IMR-90 (cell line): Measurements from ENCODE around the gene SPINT4. TPM values are rescaled to one million over a fixed set of nuclear protein-coding genes. Genes with fewer than 3 reads are reported as not detected.
"Not testable (repeated sequence)": the region's sequence is repeated elsewhere in the genome, so short reads cannot be mapped to it uniquely, and the experiment has no call there.

Experiments used
- ATAC-seq: fragments of 200-7000 bp; cut with Tn5 transposase; 2 replicates; pipeline ENCODE4 v1.9.1; 2020; ENCODE audit warnings: low read depth, mild to moderate bottlenecking, moderate library complexity
- BruUV-seq: library from RNA; stranded (reverse); fragments of 400-500 nt; replicated peaks from 2 replicates; lab custom pipeline; 2021; lab: Mats Ljungman, UMichigan
- CTCF ChIA-PET: fragments of 300-600 bp; formaldehyde crosslinking; extraction: SDS; loops from one replicate; lab custom pipeline; 2021; ENCODE audit warnings: antibody characterized with exemption; lab: Yijun Ruan, JAX
- POLR2A ChIA-PET: fragments of 300-600 bp; sonication (Branson Sonifier 250); formaldehyde crosslinking; loops from one replicate; lab custom pipeline; 2022; ENCODE audit warnings: antibody characterized with exemption; ENCODE audit not compliant: unreplicated experiment; lab: Charles Lee
- DNase-seq: peaks from one replicate; pipeline ENCODE4 v3.0.0; 2013
- H2AFZ ChIP-seq: replicated peaks from 2 replicates; pipeline ENCODE3; 2013; ENCODE audit warnings: low read length, mild to moderate bottlenecking; ENCODE audit not compliant: poor library complexity
- H2AK5ac ChIP-seq: 2 replicates; pipeline ENCODE4 v1.6.1; 2013; ENCODE audit warnings: low read depth, low read length, inconsistent platforms
- H2AK9ac ChIP-seq: replicated peaks from 2 replicates; pipeline ENCODE3; 2013; ENCODE audit warnings: mild to moderate bottlenecking, low read depth, low read length, moderate library complexity; ENCODE audit not compliant: poor library complexity
- H2BK120ac ChIP-seq: 2 replicates; pipeline ENCODE4 v1.6.1; 2013; ENCODE audit warnings: low read depth, low read length, inconsistent platforms
- H2BK15ac ChIP-seq: 3 replicates; pipeline ENCODE4 v1.6.1; 2013; ENCODE audit warnings: low read depth, low read length, inconsistent platforms
- H2BK20ac ChIP-seq: 2 replicates; pipeline ENCODE4 v1.6.1; 2013; ENCODE audit warnings: low read depth, mild to moderate bottlenecking, inconsistent platforms, low read length, moderate library complexity
- H2BK5ac ChIP-seq: 2 replicates; pipeline ENCODE4 v1.6.1; 2013; ENCODE audit warnings: mild to moderate bottlenecking, low read depth, low read length, inconsistent platforms; ENCODE audit not compliant: poor library complexity, severe bottlenecking
- H3K14ac ChIP-seq: replicated peaks from 2 replicates; pipeline ENCODE4 v1.6.1; 2013; ENCODE audit warnings: low read depth, low read length, inconsistent platforms
- H3K18ac ChIP-seq: 2 replicates; pipeline ENCODE4 v1.6.1; 2013; ENCODE audit warnings: low read depth, low read length, control low read depth
- H3K23ac ChIP-seq: 2 replicates; pipeline ENCODE4 v1.6.1; 2013; ENCODE audit warnings: low read depth, low read length, inconsistent platforms
- H3K27ac ChIP-seq: 2 replicates; pipeline ENCODE4 v1.5.1; 2013; ENCODE audit warnings: mild to moderate bottlenecking, control low read depth, low read length; ENCODE audit not compliant: insufficient read depth
- H3K27me3 ChIP-seq: 2 replicates; pipeline ENCODE4 v1.6.1; 2013; ENCODE audit warnings: low read length; ENCODE audit not compliant: control insufficient read depth, insufficient read depth
- H3K36me3 ChIP-seq: 2 replicates; pipeline ENCODE4 v1.6.1; 2013; ENCODE audit warnings: low read length, mixed read lengths; ENCODE audit not compliant: control insufficient read depth, insufficient read depth
- H3K4ac ChIP-seq: 2 replicates; pipeline ENCODE4 v1.6.1; 2013; ENCODE audit warnings: low read depth, low read length, inconsistent platforms
- H3K4me1 ChIP-seq: 2 replicates; pipeline ENCODE4 v1.6.1; 2013; ENCODE audit warnings: low read length, mixed read lengths; ENCODE audit not compliant: control insufficient read depth, insufficient read depth
- H3K4me2 ChIP-seq: 2 replicates; pipeline ENCODE4 v1.6.1; 2013; ENCODE audit warnings: low read depth, mild to moderate bottlenecking, control low read depth, low read length, moderate library complexity
- H3K4me3 ChIP-seq: 2 replicates; pipeline ENCODE4 v1.5.1; 2013; ENCODE audit warnings: low read depth, mild to moderate bottlenecking, control low read depth, low read length, moderate library complexity; ENCODE audit not compliant: insufficient read depth
- H3K56ac ChIP-seq: 2 replicates; pipeline ENCODE4 v1.6.1; 2013; ENCODE audit warnings: low read length, inconsistent platforms; ENCODE audit not compliant: insufficient read depth; ENCODE audit errors: extremely low read depth
- H3K79me1 ChIP-seq, 2 experiments: 2 replicates each; pipeline ENCODE4 v1.6.1; 2013; ENCODE audit warnings: low read length in 2 of 2, inconsistent platforms in 1 of 2, low read depth in 1 of 2
- H3K9ac ChIP-seq: 2 replicates; pipeline ENCODE4 v1.6.1; 2013; ENCODE audit warnings: low read depth, low read length, control low read depth
- H3K9me1 ChIP-seq: 2 replicates; pipeline ENCODE4 v1.6.1; 2013; ENCODE audit warnings: low read length, inconsistent platforms; ENCODE audit not compliant: insufficient read depth
- H3K9me3 ChIP-seq: 2 replicates; pipeline ENCODE4 v1.6.1; 2013; ENCODE audit warnings: low read length; ENCODE audit not compliant: control insufficient read depth, insufficient read depth
- H4K20me1 ChIP-seq: 2 replicates; pipeline ENCODE4 v1.6.1; 2013; ENCODE audit warnings: low read length, inconsistent platforms; ENCODE audit not compliant: insufficient read depth
- H4K5ac ChIP-seq: 2 replicates; pipeline ENCODE4 v1.6.1; 2013; ENCODE audit warnings: mild to moderate bottlenecking, low read depth, low read length, control low read depth
- H4K8ac ChIP-seq, 2 experiments: 2 replicates each; pipeline ENCODE4 v1.6.1; 2013; ENCODE audit warnings: low read depth in 2 of 2, low read length in 2 of 2, control low read depth in 1 of 2, inconsistent platforms in 1 of 2
- H4K91ac ChIP-seq: 2 replicates; pipeline ENCODE4 v1.6.1; 2013; ENCODE audit warnings: low read depth, low read length, inconsistent platforms; ENCODE audit not compliant: insufficient read depth
- WGBS, 2 experiments: methylation state at CpG; one replicate each; pipeline versions ENCODE4 v1.1.5 to v1.1.7; 2013; ENCODE audit warnings: missing lambda C conversion rate in 2 of 2; ENCODE audit not compliant: insufficient read length in 1 of 2; ENCODE audit errors: extremely low coverage in 2 of 2; 5-methylcytosine and 5-hydroxymethylcytosine counted together
- dilution Hi-C: fragments of 300-500 bp; cut with HindIII; formaldehyde crosslinking; loops from one replicate; pipeline ENCODE4 v1.14.3; 2018; ENCODE audit warnings: low sequenced_read_pairs; ENCODE audit not compliant: unreplicated experiment
- in situ Hi-C: fragments of 300-500 bp; cut with MboI; formaldehyde crosslinking; loops from 3 replicates; pipeline ENCODE4 v1.14.3; 2019; ENCODE audit warnings: low sequenced_read_pairs, inconsistent platforms, mixed read lengths
- intact Hi-C: fragments of 100-400 bp; cut with micrococcal nuclease; formaldehyde crosslinking; loops from 2 replicates; pipeline ENCODE4 v1.10.0; 2022
- polyA plus RNA-seq, 3 experiments: library from polyadenylated mRNA; depleted of rRNA; stranded (reverse); fragments of >200 nt; gene quantifications; 2 replicates each; pipeline ENCODE4 v1.2.3, GENCODE V29; 2012; ENCODE audit warnings: low replicate concordance in 1 of 3
- total RNA-seq: library from RNA; depleted of rRNA; stranded (reverse); fragments of >200 nt; gene quantifications from 2 replicates; pipeline ENCODE4 v1.2.3, GENCODE V29; 2012

Gene SPINT4
- total and polyA plus RNA-seq, 2 of the 4 experiments (the other 2 are of a cell fraction) = not detected

GRCh38 chr20:45759921-45760320 is 37.8 kb downstream of the SPINT4 start:
- H3K36me3 ChIP-seq, BruUV-seq, H4K91ac ChIP-seq, H2BK5ac ChIP-seq, H2BK15ac ChIP-seq, H2AK9ac ChIP-seq, dilution Hi-C loops, CTCF ChIA-PET, H3K27me3 ChIP-seq, H3K4me3 ChIP-seq, H3K4me2 ChIP-seq, H4K20me1 ChIP-seq, intact Hi-C loops, H2AK5ac ChIP-seq, H3K4ac ChIP-seq, H3K14ac ChIP-seq, H3K18ac ChIP-seq, H2BK20ac ChIP-seq, H3K9me1 ChIP-seq, H3K4me1 ChIP-seq, H3K27ac ChIP-seq, H3K23ac ChIP-seq, H3K9ac ChIP-seq, H2AFZ ChIP-seq, H4K8ac ChIP-seq, H3K9me3 ChIP-seq, POLR2A ChIA-PET, DNase-seq, ATAC-seq, H4K5ac ChIP-seq, H2BK120ac ChIP-seq, H3K79me1 ChIP-seq, H3K56ac ChIP-seq: not testable (repeated sequence)
- WGBS, 2 experiments = no CpG with 5 or more reads among the region's 8 CpGs
- in situ Hi-C loops = loop anchor here (25.0 kb wide), 1 partner anchor 223 kb away; the partner anchor contains the start of genes EPPIN and WFDC6

- H4K91ac ChIP-seq, intact Hi-C loops, H4K8ac ChIP-seq, dilution Hi-C loops, H3K23ac ChIP-seq, H3K9ac ChIP-seq, H3K9me3 ChIP-seq, H4K20me1 ChIP-seq, H3K18ac ChIP-seq, H2AK5ac ChIP-seq, H2BK20ac ChIP-seq, H3K27ac ChIP-seq, H2BK15ac ChIP-seq, H3K4me3 ChIP-seq, BruUV-seq, H3K9me1 ChIP-seq, H2AFZ ChIP-seq, H2BK120ac ChIP-seq, H4K5ac ChIP-seq, ATAC-seq, H3K4me1 ChIP-seq, H3K36me3 ChIP-seq, H2BK5ac ChIP-seq, H3K14ac ChIP-seq, H3K4ac ChIP-seq, POLR2A ChIA-PET, H3K79me1 ChIP-seq, H2AK9ac ChIP-seq, H3K56ac ChIP-seq, H3K4me2 ChIP-seq, DNase-seq: not testable (repeated sequence)
- peaks cover 12% of the 10 kb centered on the region for H3K27me3 ChIP-seq
- 75% methylated on average over 1 of the region's 12 CpGs; no CpG with 5 or more reads in 1 of the 2 experiments for WGBS, 2 experiments
- in situ Hi-C loops = loop anchor here (25.0 kb wide), 1 partner anchor 225 kb away; the partner anchor contains the start of genes EPPIN and WFDC6
- CTCF ChIA-PET = interaction anchor here (1.4 kb wide), 1 partner anchor 9 kb away, joined by 3 read pairs; no protein-coding TSS in a partner anchor
Observed at GRCh38 chr20:45761966-45762365, 39.8 kb downstream of the SPINT4 start.
